SK-N-SH treated with all-trans-retinoic acid at 6 μM for 48 hours (cell line): ENCODE measurements around the gene PKD1.

ENCODE experiments used
- PPARA ChIP-seq: fragments of 250-450 bp; sonication (Bioruptor Pico); IDR thresholded peaks from 2 replicates; pipeline ENCODE4 v1.5.0; 2020; ENCODE audit warnings: mild to moderate bottlenecking, borderline replicate concordance
- ZFP3 ChIP-seq: fragments of 250-450 bp; sonication (Bioruptor Pico); IDR thresholded peaks from 2 replicates; pipeline ENCODE4 v1.5.0; 2020; ENCODE audit warnings: mild to moderate bottlenecking, moderate library complexity
- ZNF565 ChIP-seq: fragments of 450-650 bp; formaldehyde crosslinking; conservative IDR thresholded peaks from 2 replicates; pipeline ENCODE4 v1.5.0; 2020; ENCODE audit warnings: low read depth, mild to moderate bottlenecking, moderate library complexity
- TF ChIP-seq, protein P1 (sequence below): fragments of 250-450 bp; sonication (Bioruptor Pico); IDR thresholded peaks from 2 replicates; pipeline ENCODE4 v1.5.0; 2020; ENCODE audit warnings: mild to moderate bottlenecking, moderate library complexity
- TF ChIP-seq, protein P2 (sequence below): fragments of 250-450 bp; sonication (Bioruptor Pico); IDR thresholded peaks from 2 replicates; pipeline ENCODE4 v1.8.0; 2020; ENCODE audit warnings: mild to moderate bottlenecking, moderate library complexity, borderline replicate concordance
- TF ChIP-seq, protein P3 (sequence below): fragments of 250-450 bp; sonication (Bioruptor Pico); IDR thresholded peaks from 2 replicates; pipeline ENCODE4 v1.5.1; 2021; ENCODE audit warnings: mild to moderate bottlenecking, moderate library complexity

DNA sequence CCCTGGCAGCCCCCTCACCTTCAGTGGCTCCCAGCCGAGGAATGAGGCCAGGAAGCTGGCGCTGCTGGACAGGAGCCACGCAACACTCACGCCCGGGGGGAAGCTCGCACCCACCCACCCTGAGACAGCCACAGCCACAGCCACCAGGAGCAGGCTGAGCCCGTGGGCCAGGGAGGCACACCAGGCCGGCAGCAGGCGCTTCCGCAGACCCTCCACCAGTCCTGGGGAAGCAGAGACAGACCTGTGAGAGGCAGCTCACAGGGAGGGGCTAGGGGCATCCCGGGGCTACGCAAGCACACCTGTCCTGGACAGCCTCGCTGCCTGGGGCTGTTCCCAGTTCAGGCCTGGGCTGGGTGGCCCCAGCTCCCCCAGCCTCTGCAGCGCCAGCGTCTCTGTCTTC is 41.9 kb downstream of the PKD1 start:
- TF ChIP-seq ZFP3 (CRISPR knock-in tag): no peak
- TF ChIP-seq, protein P1, sequence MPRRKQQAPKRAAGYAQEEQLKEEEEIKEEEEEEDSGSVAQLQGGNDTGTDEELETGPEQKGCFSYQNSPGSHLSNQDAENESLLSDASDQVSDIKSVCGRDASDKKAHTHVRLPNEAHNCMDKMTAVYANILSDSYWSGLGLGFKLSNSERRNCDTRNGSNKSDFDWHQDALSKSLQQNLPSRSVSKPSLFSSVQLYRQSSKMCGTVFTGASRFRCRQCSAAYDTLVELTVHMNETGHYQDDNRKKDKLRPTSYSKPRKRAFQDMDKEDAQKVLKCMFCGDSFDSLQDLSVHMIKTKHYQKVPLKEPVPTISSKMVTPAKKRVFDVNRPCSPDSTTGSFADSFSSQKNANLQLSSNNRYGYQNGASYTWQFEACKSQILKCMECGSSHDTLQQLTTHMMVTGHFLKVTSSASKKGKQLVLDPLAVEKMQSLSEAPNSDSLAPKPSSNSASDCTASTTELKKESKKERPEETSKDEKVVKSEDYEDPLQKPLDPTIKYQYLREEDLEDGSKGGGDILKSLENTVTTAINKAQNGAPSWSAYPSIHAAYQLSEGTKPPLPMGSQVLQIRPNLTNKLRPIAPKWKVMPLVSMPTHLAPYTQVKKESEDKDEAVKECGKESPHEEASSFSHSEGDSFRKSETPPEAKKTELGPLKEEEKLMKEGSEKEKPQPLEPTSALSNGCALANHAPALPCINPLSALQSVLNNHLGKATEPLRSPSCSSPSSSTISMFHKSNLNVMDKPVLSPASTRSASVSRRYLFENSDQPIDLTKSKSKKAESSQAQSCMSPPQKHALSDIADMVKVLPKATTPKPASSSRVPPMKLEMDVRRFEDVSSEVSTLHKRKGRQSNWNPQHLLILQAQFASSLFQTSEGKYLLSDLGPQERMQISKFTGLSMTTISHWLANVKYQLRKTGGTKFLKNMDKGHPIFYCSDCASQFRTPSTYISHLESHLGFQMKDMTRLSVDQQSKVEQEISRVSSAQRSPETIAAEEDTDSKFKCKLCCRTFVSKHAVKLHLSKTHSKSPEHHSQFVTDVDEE (CRISPR knock-in tag): no peak
- no peak for TF ChIP-seq PPARA (CRISPR knock-in tag)
- no peak for TF ChIP-seq ZNF565 (CRISPR knock-in tag)
- TF ChIP-seq, protein P2, sequence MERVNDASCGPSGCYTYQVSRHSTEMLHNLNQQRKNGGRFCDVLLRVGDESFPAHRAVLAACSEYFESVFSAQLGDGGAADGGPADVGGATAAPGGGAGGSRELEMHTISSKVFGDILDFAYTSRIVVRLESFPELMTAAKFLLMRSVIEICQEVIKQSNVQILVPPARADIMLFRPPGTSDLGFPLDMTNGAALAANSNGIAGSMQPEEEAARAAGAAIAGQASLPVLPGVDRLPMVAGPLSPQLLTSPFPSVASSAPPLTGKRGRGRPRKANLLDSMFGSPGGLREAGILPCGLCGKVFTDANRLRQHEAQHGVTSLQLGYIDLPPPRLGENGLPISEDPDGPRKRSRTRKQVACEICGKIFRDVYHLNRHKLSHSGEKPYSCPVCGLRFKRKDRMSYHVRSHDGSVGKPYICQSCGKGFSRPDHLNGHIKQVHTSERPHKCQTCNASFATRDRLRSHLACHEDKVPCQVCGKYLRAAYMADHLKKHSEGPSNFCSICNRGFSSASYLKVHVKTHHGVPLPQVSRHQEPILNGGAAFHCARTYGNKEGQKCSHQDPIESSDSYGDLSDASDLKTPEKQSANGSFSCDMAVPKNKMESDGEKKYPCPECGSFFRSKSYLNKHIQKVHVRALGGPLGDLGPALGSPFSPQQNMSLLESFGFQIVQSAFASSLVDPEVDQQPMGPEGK (CRISPR knock-in tag): no peak
- TF ChIP-seq, protein P3, sequence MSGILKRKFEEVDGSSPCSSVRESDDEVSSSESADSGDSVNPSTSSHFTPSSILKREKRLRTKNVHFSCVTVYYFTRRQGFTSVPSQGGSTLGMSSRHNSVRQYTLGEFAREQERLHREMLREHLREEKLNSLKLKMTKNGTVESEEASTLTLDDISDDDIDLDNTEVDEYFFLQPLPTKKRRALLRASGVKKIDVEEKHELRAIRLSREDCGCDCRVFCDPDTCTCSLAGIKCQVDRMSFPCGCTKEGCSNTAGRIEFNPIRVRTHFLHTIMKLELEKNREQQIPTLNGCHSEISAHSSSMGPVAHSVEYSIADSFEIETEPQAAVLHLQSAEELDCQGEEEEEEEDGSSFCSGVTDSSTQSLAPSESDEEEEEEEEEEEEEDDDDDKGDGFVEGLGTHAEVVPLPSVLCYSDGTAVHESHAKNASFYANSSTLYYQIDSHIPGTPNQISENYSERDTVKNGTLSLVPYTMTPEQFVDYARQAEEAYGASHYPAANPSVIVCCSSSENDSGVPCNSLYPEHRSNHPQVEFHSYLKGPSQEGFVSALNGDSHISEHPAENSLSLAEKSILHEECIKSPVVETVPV (CRISPR knock-in tag): no peak
